OCI-LY1 (cell line): ENCODE data around the gene IRAK1.

ENCODE experiments used
- CTCF ChIP-seq: fragments of 200-600 bp; sonication (generic), shearing (Covaris generic); IDR thresholded peaks from 2 replicates; pipeline ENCODE4 v1.5.1; 2017; ENCODE audit warnings: mild to moderate bottlenecking, antibody characterized with exemption, low read length, moderate library complexity, mixed read lengths
- EZH2 ChIP-seq: fragments of 200-600 bp; sonication (generic), shearing (Covaris generic); IDR thresholded peaks from 2 replicates; pipeline ENCODE4 v1.8.0; 2017; ENCODE audit warnings: borderline replicate concordance, mixed run types, mild to moderate bottlenecking, antibody characterized with exemption, low read length, moderate library complexity, mixed read lengths

GRCh38 chrX:154040307-154040756 is 20.6 kb upstream of the IRAK1 start:
- TF ChIP-seq CTCF: no peak
- no peak for TF ChIP-seq EZH2
